IMR-90 (cell line): ENCODE measurements around the gene MNAT1. TPM values are rescaled to one million over a fixed set of nuclear protein-coding genes. Genes with fewer than 3 reads are reported as not detected.

ENCODE experiments used
- ATAC-seq: fragments of 200-7000 bp; cut with Tn5 transposase; 2 replicates; pipeline ENCODE4 v1.9.1; 2020; ENCODE audit warnings: low read depth, mild to moderate bottlenecking, moderate library complexity
- BruUV-seq: library from RNA; stranded (reverse); fragments of 400-500 nt; replicated peaks from 2 replicates; lab custom pipeline; 2021; lab: Mats Ljungman, UMichigan
- CTCF ChIA-PET: fragments of 300-600 bp; formaldehyde crosslinking; extraction: SDS; loops from one replicate; lab custom pipeline; 2021; ENCODE audit warnings: antibody characterized with exemption; lab: Yijun Ruan, JAX
- POLR2A ChIA-PET: fragments of 300-600 bp; sonication (Branson Sonifier 250); formaldehyde crosslinking; loops from one replicate; lab custom pipeline; 2022; ENCODE audit warnings: antibody characterized with exemption; ENCODE audit not compliant: unreplicated experiment; lab: Charles Lee
- DNase-seq: peaks from one replicate; pipeline ENCODE4 v3.0.0; 2013
- H2AFZ ChIP-seq: replicated peaks from 2 replicates; pipeline ENCODE3; 2013; ENCODE audit warnings: low read length, mild to moderate bottlenecking; ENCODE audit not compliant: poor library complexity
- H2AK5ac ChIP-seq: 2 replicates; pipeline ENCODE4 v1.6.1; 2013; ENCODE audit warnings: low read depth, low read length, inconsistent platforms
- H2AK9ac ChIP-seq: replicated peaks from 2 replicates; pipeline ENCODE3; 2013; ENCODE audit warnings: mild to moderate bottlenecking, low read depth, low read length, moderate library complexity; ENCODE audit not compliant: poor library complexity
- H2BK120ac ChIP-seq: 2 replicates; pipeline ENCODE4 v1.6.1; 2013; ENCODE audit warnings: low read depth, low read length, inconsistent platforms
- H2BK15ac ChIP-seq: 3 replicates; pipeline ENCODE4 v1.6.1; 2013; ENCODE audit warnings: low read depth, low read length, inconsistent platforms
- H2BK20ac ChIP-seq: 2 replicates; pipeline ENCODE4 v1.6.1; 2013; ENCODE audit warnings: low read depth, mild to moderate bottlenecking, inconsistent platforms, low read length, moderate library complexity
- H2BK5ac ChIP-seq: 2 replicates; pipeline ENCODE4 v1.6.1; 2013; ENCODE audit warnings: mild to moderate bottlenecking, low read depth, low read length, inconsistent platforms; ENCODE audit not compliant: poor library complexity, severe bottlenecking
- H3K14ac ChIP-seq: replicated peaks from 2 replicates; pipeline ENCODE4 v1.6.1; 2013; ENCODE audit warnings: low read depth, low read length, inconsistent platforms
- H3K18ac ChIP-seq: 2 replicates; pipeline ENCODE4 v1.6.1; 2013; ENCODE audit warnings: low read depth, low read length, control low read depth
- H3K23ac ChIP-seq: 2 replicates; pipeline ENCODE4 v1.6.1; 2013; ENCODE audit warnings: low read depth, low read length, inconsistent platforms
- H3K27ac ChIP-seq: 2 replicates; pipeline ENCODE4 v1.5.1; 2013; ENCODE audit warnings: mild to moderate bottlenecking, control low read depth, low read length; ENCODE audit not compliant: insufficient read depth
- H3K27me3 ChIP-seq: 2 replicates; pipeline ENCODE4 v1.6.1; 2013; ENCODE audit warnings: low read length; ENCODE audit not compliant: control insufficient read depth, insufficient read depth
- H3K36me3 ChIP-seq: 2 replicates; pipeline ENCODE4 v1.6.1; 2013; ENCODE audit warnings: low read length, mixed read lengths; ENCODE audit not compliant: control insufficient read depth, insufficient read depth
- H3K4ac ChIP-seq: 2 replicates; pipeline ENCODE4 v1.6.1; 2013; ENCODE audit warnings: low read depth, low read length, inconsistent platforms
- H3K4me1 ChIP-seq: 2 replicates; pipeline ENCODE4 v1.6.1; 2013; ENCODE audit warnings: low read length, mixed read lengths; ENCODE audit not compliant: control insufficient read depth, insufficient read depth
- H3K4me2 ChIP-seq: 2 replicates; pipeline ENCODE4 v1.6.1; 2013; ENCODE audit warnings: low read depth, mild to moderate bottlenecking, control low read depth, low read length, moderate library complexity
- H3K4me3 ChIP-seq: 2 replicates; pipeline ENCODE4 v1.5.1; 2013; ENCODE audit warnings: low read depth, mild to moderate bottlenecking, control low read depth, low read length, moderate library complexity; ENCODE audit not compliant: insufficient read depth
- H3K56ac ChIP-seq: 2 replicates; pipeline ENCODE4 v1.6.1; 2013; ENCODE audit warnings: low read length, inconsistent platforms; ENCODE audit not compliant: insufficient read depth; ENCODE audit errors: extremely low read depth
- H3K79me1 ChIP-seq, 2 experiments: 2 replicates each; pipeline ENCODE4 v1.6.1; 2013; ENCODE audit warnings: low read length in 2 of 2, inconsistent platforms in 1 of 2, low read depth in 1 of 2
- H3K9ac ChIP-seq: 2 replicates; pipeline ENCODE4 v1.6.1; 2013; ENCODE audit warnings: low read depth, low read length, control low read depth
- H3K9me1 ChIP-seq: 2 replicates; pipeline ENCODE4 v1.6.1; 2013; ENCODE audit warnings: low read length, inconsistent platforms; ENCODE audit not compliant: insufficient read depth
- H3K9me3 ChIP-seq: 2 replicates; pipeline ENCODE4 v1.6.1; 2013; ENCODE audit warnings: low read length; ENCODE audit not compliant: control insufficient read depth, insufficient read depth
- H4K20me1 ChIP-seq: 2 replicates; pipeline ENCODE4 v1.6.1; 2013; ENCODE audit warnings: low read length, inconsistent platforms; ENCODE audit not compliant: insufficient read depth
- H4K5ac ChIP-seq: 2 replicates; pipeline ENCODE4 v1.6.1; 2013; ENCODE audit warnings: mild to moderate bottlenecking, low read depth, low read length, control low read depth
- H4K8ac ChIP-seq, 2 experiments: 2 replicates each; pipeline ENCODE4 v1.6.1; 2013; ENCODE audit warnings: low read depth in 2 of 2, low read length in 2 of 2, control low read depth in 1 of 2, inconsistent platforms in 1 of 2
- H4K91ac ChIP-seq: 2 replicates; pipeline ENCODE4 v1.6.1; 2013; ENCODE audit warnings: low read depth, low read length, inconsistent platforms; ENCODE audit not compliant: insufficient read depth
- FOS ChIP-seq: fragments of 150-350 bp; IDR thresholded peaks from 2 replicates; pipeline ENCODE4 v1.6.1; 2016; ENCODE audit warnings: low read depth, low read length
- dilution Hi-C: fragments of 300-500 bp; cut with HindIII; formaldehyde crosslinking; loops from one replicate; pipeline ENCODE4 v1.14.3; 2018; ENCODE audit warnings: low sequenced_read_pairs; ENCODE audit not compliant: unreplicated experiment
- in situ Hi-C: fragments of 300-500 bp; cut with MboI; formaldehyde crosslinking; loops from 3 replicates; pipeline ENCODE4 v1.14.3; 2019; ENCODE audit warnings: low sequenced_read_pairs, inconsistent platforms, mixed read lengths
- intact Hi-C: fragments of 100-400 bp; cut with micrococcal nuclease; formaldehyde crosslinking; loops from 2 replicates; pipeline ENCODE4 v1.10.0; 2022
- polyA plus RNA-seq, 3 experiments: library from polyadenylated mRNA; depleted of rRNA; stranded (reverse); fragments of >200 nt; gene quantifications; 2 replicates each; pipeline ENCODE4 v1.2.3, GENCODE V29; 2012; ENCODE audit warnings: low replicate concordance in 1 of 3
- total RNA-seq: library from RNA; depleted of rRNA; stranded (reverse); fragments of >200 nt; gene quantifications from 2 replicates; pipeline ENCODE4 v1.2.3, GENCODE V29; 2012

Gene MNAT1
- total and polyA plus RNA-seq, 2 of the 4 experiments (the other 2 are of a cell fraction), result 48.2 to 53.0 TPM

DNA sequence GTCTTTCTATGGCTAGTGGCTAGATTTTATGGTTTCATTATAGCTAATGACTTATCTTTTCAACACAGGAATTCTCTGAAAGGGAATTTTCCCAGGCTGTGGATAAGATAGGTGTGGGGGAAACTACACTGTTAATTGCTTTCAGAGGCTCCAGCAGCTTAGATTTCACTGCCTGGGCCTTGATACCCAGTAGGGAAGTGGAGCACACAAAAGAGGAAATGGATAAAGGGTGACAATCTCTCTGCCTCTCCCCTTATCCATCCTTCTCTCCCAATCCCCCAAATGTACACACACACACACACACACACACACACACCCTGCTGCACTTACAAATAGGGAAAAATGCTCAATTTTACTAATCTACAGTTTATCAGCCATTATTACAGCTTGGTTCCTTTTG is 29.5 kb upstream of the MNAT1 start:
- no peak overlapping the region for H2BK120ac ChIP-seq
- DNase-seq (no peak), ATAC-seq (no peak)
- POLR2A ChIA-PET, result no interaction called here
- H2BK5ac ChIP-seq, result no peak overlapping the region
- H3K9ac ChIP-seq, result no peak overlapping the region
- CTCF ChIA-PET, result no interaction called here
- no peak overlapping the region for H3K4me3 ChIP-seq
- H3K4me2 ChIP-seq, result no peak overlapping the region
- H4K5ac ChIP-seq, result no peak overlapping the region
- no peaks in the 10 kb centered on the region for H3K36me3 ChIP-seq
- H4K91ac ChIP-seq, result no peak overlapping the region
- H3K27me3 ChIP-seq, result no peaks in the 10 kb centered on the region
- H2AFZ ChIP-seq, result peak overlapping the region; percentile 7
- peaks cover 2 to 3% of the 10 kb centered on the region in 2 experiments; a peak in 2 of 4 replicates for H3K79me1 ChIP-seq
- no peaks in the 10 kb centered on the region for H3K9me1 ChIP-seq
- peaks cover 3% of the 10 kb centered on the region; the same call in 1 of the 2 replicates for H4K20me1 ChIP-seq
- no peaks in the 10 kb centered on the region for H3K4me1 ChIP-seq
- dilution Hi-C loops, result no loop called here
- no peak overlapping the region for H2BK15ac ChIP-seq
- no peak overlapping the region for H3K4ac ChIP-seq
- H3K56ac ChIP-seq, result no peak overlapping the region
- intact Hi-C loops, result no loop called here
- no TSS peak for BruUV-seq
- no peak for TF ChIP-seq FOS
- no peak overlapping the region for H2AK9ac ChIP-seq
- H3K18ac ChIP-seq, result no peak overlapping the region
- 0 out of 2 replicates have a peak overlapping the region, but pooled peaks have one; percentile 14 for H3K14ac ChIP-seq
- in situ Hi-C loops, result no loop called here
- no peak overlapping the region for H3K27ac ChIP-seq
- H4K8ac ChIP-seq, result no peak overlapping the region
- peaks cover 12% of the 10 kb centered on the region for H3K9me3 ChIP-seq
- no peak overlapping the region for H2BK20ac ChIP-seq
- no peak overlapping the region for H2AK5ac ChIP-seq
- H3K23ac ChIP-seq, result no peak overlapping the region
